HepG2 (cell line): ENCODE measurements around the gene GARIN1A.

Experiments
- FOXJ3 ChIP-seq: sonication (generic); formaldehyde crosslinking; IDR thresholded peaks from 2 replicates; pipeline ENCODE4 v1.4.0; 2020; ENCODE audit warnings: missing genetic modification reagents, mild to moderate bottlenecking, borderline replicate concordance
- FOXK2 ChIP-seq: fragments of 450-650 bp; IDR thresholded peaks from 2 replicates; pipeline ENCODE4 v1.6.1; 2016
- MEIS2 ChIP-seq: sonication (generic); formaldehyde crosslinking; IDR thresholded peaks from 2 replicates; pipeline ENCODE4 v1.9.0; 2021; ENCODE audit warnings: mild to moderate bottlenecking, missing genetic modification reagents
- RFX3 ChIP-seq: IDR thresholded peaks from 2 replicates; pipeline ENCODE4 v1.6.1; 2016; ENCODE audit warnings: missing biosample characterization, missing genetic modification reagents
- SETDB1 ChIP-seq: sonication (generic); formaldehyde crosslinking; IDR thresholded peaks from 2 replicates; pipeline ENCODE4 v1.5.1; 2020; ENCODE audit warnings: missing genetic modification reagents, mild to moderate bottlenecking, borderline replicate concordance
- ZKSCAN5 ChIP-seq: sonication (generic); formaldehyde crosslinking; IDR thresholded peaks from 2 replicates; pipeline ENCODE4 v1.5.1; 2020; ENCODE audit warnings: mild to moderate bottlenecking, missing genetic modification reagents
- ZNF274 ChIP-seq: sonication (generic); formaldehyde crosslinking; IDR thresholded peaks from 2 replicates; pipeline ENCODE4 v1.5.1; 2020; ENCODE audit warnings: mild to moderate bottlenecking, missing genetic modification reagents
- ZSCAN29 ChIP-seq: sonication (generic); formaldehyde crosslinking; conservative IDR thresholded peaks from 2 replicates; pipeline ENCODE4 v1.4.0; 2020; ENCODE audit warnings: mild to moderate bottlenecking, missing genetic modification reagents
- TF ChIP-seq, protein P1 (sequence below): sonication (generic); formaldehyde crosslinking; IDR thresholded peaks from 2 replicates; pipeline ENCODE4 v1.5.0; 2020; ENCODE audit warnings: missing genetic modification reagents
- TF ChIP-seq, protein P2 (sequence below): sonication (generic); formaldehyde crosslinking; IDR thresholded peaks from 2 replicates; pipeline ENCODE4 v1.5.0; 2020; ENCODE audit warnings: mild to moderate bottlenecking, missing genetic modification reagents, moderate library complexity

DNA sequence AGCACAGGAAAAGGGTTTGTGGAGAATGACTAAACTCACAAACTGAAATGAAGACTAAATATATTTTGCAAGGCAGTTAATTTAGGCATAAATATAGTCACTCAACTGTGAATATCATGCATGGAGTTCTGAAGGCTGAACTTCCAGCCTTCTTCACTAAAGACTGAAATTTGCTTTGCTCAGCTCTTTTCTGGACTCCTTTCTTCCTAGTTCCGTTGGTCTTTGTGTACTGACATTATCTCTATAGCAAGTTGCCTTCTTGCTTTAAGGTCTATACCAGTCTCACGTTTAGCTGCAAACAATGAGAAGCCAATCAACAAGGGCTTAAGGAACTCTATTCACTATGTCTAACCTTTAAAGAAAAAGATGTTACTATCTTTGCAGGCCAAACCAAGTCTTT, 22.6 kb downstream of the GARIN1A start:
- TF ChIP-seq FOXK2 (no peak), ZSCAN29 (CRISPR knock-in tag) (no peak), ZNF274 (CRISPR knock-in tag) (no peak), FOXJ3 (CRISPR knock-in tag) (no peak), MEIS2 (CRISPR knock-in tag) (no peak), RFX3 (CRISPR knock-in tag) (no peak), SETDB1 (CRISPR knock-in tag) (no peak), ZKSCAN5 (no peak)
- TF ChIP-seq, protein P1, sequence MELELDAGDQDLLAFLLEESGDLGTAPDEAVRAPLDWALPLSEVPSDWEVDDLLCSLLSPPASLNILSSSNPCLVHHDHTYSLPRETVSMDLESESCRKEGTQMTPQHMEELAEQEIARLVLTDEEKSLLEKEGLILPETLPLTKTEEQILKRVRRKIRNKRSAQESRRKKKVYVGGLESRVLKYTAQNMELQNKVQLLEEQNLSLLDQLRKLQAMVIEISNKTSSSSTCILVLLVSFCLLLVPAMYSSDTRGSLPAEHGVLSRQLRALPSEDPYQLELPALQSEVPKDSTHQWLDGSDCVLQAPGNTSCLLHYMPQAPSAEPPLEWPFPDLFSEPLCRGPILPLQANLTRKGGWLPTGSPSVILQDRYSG (CRISPR knock-in tag): no peak
- TF ChIP-seq, protein P2, sequence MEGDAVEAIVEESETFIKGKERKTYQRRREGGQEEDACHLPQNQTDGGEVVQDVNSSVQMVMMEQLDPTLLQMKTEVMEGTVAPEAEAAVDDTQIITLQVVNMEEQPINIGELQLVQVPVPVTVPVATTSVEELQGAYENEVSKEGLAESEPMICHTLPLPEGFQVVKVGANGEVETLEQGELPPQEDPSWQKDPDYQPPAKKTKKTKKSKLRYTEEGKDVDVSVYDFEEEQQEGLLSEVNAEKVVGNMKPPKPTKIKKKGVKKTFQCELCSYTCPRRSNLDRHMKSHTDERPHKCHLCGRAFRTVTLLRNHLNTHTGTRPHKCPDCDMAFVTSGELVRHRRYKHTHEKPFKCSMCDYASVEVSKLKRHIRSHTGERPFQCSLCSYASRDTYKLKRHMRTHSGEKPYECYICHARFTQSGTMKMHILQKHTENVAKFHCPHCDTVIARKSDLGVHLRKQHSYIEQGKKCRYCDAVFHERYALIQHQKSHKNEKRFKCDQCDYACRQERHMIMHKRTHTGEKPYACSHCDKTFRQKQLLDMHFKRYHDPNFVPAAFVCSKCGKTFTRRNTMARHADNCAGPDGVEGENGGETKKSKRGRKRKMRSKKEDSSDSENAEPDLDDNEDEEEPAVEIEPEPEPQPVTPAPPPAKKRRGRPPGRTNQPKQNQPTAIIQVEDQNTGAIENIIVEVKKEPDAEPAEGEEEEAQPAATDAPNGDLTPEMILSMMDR (CRISPR knock-in tag): no peak
